22Rv1 (cell line): ENCODE results near the gene CHSY1.

Source experiments
- H3K27ac ChIP-seq: fragments of 450-650 bp; 2 replicates; pipeline ENCODE4 v1.5.1; 2017
- CTCF ChIP-seq: fragments of 450-650 bp; IDR thresholded peaks from 2 replicates; pipeline ENCODE4 v1.5.1; 2017; ENCODE audit warnings: mild to moderate bottlenecking
- ZFX ChIP-seq: fragments of 450-650 bp; IDR thresholded peaks from 2 replicates; pipeline ENCODE4 v1.6.1; 2017; ENCODE audit warnings: antibody characterized with exemption, borderline replicate concordance

Gene CHSY1

GRCh38 chr15:101146118-101146702 lies 105.6 kb downstream of the CHSY1 start:
- no peak for TF ChIP-seq ZFX
- H3K27ac ChIP-seq, result no peak overlapping the region

DNA sequence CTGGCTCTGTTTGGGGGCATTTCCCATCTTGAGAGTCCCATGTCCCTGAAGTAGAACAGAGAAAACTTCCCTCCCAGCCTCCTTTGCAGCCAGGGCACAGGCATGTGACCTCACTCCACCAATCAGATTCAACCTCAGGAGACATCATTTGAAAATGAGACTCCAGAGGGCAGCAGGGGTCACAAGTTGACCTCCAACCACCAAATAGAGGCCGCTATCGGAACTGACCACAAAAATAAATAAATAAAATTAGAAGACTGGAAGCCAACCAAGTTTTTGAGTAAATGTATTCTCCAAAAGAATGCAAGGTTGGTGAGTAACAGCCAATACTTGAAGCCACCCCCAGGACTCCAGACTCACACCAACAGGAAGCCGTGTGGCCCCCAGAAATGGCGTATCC lies 106.5 kb downstream of the CHSY1 start:
- TF ChIP-seq CTCF (no peak), ZFX (no peak)
- H3K27ac ChIP-seq, result no peak overlapping the region

GRCh38 chr15:101143321-101143720 lies 108.5 kb downstream of the CHSY1 start:
- TF ChIP-seq CTCF, result no peak
- H3K27ac ChIP-seq, result no peak overlapping the region

DNA sequence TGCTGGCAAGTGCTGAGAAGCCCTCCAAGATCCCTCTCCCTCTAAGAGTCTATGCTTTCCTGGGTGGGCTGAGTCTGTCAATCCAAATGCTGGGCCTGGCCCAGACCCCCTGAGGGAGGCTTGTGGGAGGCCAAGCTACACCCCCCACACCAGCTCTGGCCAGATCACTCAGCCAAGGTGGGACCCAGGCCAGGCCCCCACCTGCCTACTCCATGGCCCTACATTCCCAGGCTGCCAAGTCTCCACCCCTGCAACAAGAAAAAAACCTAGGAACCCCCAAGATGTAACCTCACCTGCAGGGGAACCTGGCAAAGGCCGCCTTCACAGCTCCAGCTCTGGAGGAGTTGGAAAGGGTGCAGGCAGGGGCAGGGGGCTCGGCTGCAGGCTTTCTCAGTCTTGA lies 109.1 kb downstream of the CHSY1 start:
- TF ChIP-seq ZFX, result no peak
- TF ChIP-seq CTCF, result no peak
- H3K27ac ChIP-seq, result no peak overlapping the region

- TF ChIP-seq ZFX, result no peak
- TF ChIP-seq CTCF, result no peak
Observed at GRCh38 chr15:101141926-101142527, 109.8 kb downstream of the CHSY1 start.

GRCh38 chr15:101140697-101141065 lies 111.2 kb downstream of the CHSY1 start:
- no peak overlapping the region for H3K27ac ChIP-seq
- TF ChIP-seq ZFX, result no peak
- no peak for TF ChIP-seq CTCF

More at GRCh38 chr15:101141926-101142527, 109.8 kb downstream of the CHSY1 start:
- no peak overlapping the region for H3K27ac ChIP-seq

- H3K27ac ChIP-seq, result no peak overlapping the region
- TF ChIP-seq ZFX (no peak), CTCF (no peak)
Observed at GRCh38 chr15:101139986-101140696, 111.7 kb downstream of the CHSY1 start.
